HG03045 (cell line): ENCODE data around the gene DCAF7.

ENCODE experiments used
- ATAC-seq: cut with Tn5 transposase; IDR thresholded peaks from one replicate; pipeline ENCODE4 v1.9.1; 2021; ENCODE audit warnings: mild to moderate bottlenecking, moderate library complexity; ENCODE audit not compliant: unreplicated experiment

Gene DCAF7

DNA sequence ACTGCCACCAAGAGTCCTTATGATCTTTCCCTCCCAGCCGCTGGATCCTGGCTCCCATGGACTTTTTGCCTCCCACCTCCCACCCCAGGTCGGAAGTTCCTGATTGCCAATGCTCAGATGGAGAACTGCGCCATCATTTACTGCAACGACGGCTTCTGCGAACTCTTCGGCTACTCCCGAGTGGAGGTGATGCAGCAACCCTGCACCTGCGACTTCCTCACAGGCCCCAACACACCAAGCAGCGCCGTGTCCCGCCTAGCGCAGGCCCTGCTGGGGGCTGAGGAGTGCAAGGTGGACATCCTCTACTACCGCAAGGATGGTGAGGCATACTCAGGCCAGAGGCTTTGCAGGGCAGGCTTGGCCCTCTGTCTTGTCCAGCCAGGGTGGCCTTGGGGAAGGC is 26.2 kb upstream of the DCAF7 start:
- ATAC-seq: no peak

GRCh38 chr17:63525190-63525946 is 24.9 kb upstream of the DCAF7 start:
- no peak for ATAC-seq

DNA sequence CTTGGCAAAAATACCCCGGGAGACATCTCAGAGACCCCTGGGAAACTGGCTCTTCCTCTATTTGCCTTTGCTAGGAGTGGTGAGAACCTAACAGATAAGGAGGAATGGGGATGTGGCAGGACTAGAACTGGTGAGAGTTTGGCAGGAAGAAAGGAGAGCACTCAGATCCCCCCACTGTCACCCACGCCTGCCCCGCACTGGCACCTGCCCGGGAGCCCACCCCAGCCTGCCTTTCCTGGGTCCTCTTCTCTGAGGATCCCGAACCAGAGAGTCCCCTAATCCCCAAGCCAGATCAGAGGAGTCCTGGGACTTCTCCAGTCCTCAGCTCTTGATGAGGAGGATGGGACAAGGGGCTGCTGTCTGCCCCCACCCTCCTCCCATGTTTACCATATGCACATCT is 23.4 kb upstream of the DCAF7 start:
- no peak for ATAC-seq

DNA sequence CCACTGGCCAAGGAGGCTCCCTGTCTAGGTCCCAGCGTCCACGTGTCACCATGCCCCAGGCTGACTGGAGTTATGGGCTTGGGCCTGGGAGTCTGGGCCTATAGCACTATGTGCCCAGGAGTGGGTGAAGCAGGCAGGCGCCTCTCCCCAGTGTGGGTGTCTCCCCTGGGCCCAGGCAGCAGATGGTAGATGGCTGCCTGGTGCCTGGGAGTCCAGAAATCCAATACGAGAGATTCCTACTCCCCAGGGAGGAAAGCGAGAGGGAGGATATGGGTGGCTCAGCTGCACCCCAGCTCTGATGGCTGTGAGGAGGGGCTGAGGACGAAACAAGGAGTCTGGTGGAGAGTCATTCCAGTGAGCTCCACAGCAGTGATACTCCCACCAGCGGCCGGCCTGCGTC is 22.1 kb upstream of the DCAF7 start:
- no peak for ATAC-seq

DNA sequence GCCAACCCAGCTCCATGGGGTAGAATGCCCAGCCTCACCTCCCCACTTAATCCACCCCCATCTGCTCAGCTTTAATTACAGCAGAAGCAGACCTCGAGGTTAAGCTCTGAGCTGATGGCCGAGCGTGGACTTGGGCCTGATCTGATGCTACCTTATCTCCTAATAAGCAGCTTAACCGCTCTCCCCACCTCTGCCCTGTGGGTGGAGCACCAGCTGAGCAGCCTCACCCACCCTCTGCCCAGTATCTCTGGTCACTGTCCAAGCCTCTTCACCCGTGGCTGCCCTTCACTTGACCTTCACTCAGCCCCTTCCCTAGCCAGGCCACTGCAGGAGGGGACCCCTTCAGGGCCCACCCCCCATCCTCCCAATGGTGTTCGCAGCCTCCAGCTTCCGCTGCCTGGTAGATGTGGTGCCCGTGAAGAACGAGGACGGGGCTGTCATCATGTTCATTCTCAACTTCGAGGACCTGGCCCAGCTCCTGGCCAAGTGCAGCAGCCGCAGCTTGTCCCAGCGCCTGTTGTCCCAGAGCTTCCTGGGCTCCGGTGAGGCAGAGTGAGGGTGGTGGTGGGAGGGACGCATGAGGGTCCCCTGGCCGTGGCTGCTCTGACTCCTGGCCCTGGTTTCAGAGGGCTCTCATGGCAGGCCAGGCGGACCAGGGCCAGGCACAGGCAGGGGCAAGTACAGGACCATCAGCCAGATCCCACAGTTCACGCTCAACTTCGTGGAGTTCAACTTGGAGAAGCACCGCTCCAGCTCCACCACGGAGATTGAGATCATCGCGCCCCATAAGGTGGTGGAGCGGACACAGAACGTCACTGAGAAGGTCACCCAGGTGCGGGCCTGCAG is 20.3 kb upstream of the DCAF7 start:
- ATAC-seq: no peak

DNA sequence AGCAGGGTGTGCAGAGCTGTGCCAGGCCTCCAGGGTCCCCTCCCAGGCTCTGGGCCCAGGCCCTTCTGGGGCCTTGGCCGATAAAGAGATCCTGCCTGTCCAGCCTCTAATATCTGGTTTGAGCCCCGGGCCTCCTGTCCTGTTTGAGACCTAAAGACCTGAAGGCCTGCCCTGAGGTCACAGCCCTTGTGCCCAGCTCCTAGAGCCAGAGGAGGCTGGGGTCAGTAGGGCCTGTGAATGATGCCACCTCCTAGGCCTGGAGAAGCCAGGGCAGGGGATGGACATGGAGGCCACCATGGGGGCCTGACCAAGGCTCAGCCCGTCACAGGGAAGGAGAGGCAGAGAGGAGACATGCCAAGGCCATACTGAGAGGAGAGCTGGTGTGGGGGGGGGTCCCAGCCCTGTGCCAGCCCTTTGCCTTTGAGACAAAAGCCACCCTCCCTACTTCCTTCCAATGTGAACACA is 19.7 kb upstream of the DCAF7 start:
- no peak for ATAC-seq

DNA sequence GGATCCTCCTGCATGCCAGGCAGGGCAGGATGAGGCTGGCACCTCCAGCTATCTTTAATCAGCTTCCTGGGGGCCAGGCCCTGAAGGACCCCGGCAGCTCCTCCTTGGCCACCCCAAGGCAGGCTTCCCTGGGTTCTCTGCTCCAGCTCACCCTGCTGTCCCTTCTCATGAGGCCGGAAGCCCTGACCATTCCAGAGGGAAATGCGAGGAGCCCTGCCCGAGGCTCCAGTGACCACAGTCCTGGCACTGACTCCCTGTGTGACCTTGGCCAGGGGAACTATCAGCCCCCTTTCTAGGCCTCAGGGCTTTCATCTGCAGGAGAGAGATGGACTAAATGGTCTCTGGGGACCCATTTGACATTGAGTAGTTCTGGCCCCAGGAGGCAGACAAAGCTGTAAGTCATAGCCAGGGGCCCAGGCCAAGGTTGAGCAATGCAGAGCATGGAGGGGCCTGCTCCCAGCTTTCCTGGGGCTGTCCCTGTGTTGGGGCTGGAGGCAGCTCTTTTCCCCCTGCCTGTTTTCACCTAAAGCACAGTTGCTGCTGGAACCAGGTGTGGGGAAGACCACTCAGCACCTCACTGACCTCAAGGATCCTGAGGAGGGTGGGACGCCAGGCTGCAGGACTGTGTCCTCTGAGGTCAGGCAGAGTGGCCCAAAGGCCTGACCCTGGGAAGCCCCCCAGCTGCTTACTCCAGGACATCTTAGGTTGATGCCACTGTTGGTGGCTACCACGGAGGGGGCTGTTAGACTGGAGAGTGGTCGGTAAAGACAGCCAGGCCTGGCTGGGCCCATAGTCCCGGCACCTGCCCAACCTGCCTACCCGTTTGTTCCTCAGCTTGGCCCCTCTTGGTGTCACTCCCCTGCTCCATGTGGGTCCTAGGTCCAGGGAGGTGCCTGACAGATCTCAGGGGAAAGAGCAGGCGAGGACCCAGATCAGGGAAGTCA is 19.0 kb upstream of the DCAF7 start:
- no peak for ATAC-seq

GRCh38 chr17:63533433-63534077 is 16.7 kb upstream of the DCAF7 start:
- no peak for ATAC-seq

GRCh38 chr17:63534078-63534570 is 16.2 kb upstream of the DCAF7 start:
- no peak for ATAC-seq

GRCh38 chr17:63534816-63535455 is 15.3 kb upstream of the DCAF7 start:
- ATAC-seq: no peak

DNA sequence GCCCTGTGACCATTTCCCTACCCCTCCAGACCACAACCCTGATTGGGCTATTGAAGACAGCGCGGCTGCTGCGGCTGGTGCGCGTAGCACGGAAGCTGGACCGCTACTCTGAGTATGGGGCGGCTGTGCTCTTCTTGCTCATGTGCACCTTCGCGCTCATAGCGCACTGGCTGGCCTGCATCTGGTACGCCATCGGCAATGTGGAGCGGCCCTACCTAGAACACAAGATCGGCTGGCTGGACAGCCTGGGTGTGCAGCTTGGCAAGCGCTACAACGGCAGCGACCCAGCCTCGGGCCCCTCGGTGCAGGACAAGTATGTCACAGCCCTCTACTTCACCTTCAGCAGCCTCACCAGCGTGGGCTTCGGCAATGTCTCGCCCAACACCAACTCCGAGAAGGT is 14.6 kb upstream of the DCAF7 start:
- no peak for ATAC-seq

- no peak for ATAC-seq
Measured at GRCh38 chr17:63537001-63537400, 13.3 kb upstream of the DCAF7 start.

DNA sequence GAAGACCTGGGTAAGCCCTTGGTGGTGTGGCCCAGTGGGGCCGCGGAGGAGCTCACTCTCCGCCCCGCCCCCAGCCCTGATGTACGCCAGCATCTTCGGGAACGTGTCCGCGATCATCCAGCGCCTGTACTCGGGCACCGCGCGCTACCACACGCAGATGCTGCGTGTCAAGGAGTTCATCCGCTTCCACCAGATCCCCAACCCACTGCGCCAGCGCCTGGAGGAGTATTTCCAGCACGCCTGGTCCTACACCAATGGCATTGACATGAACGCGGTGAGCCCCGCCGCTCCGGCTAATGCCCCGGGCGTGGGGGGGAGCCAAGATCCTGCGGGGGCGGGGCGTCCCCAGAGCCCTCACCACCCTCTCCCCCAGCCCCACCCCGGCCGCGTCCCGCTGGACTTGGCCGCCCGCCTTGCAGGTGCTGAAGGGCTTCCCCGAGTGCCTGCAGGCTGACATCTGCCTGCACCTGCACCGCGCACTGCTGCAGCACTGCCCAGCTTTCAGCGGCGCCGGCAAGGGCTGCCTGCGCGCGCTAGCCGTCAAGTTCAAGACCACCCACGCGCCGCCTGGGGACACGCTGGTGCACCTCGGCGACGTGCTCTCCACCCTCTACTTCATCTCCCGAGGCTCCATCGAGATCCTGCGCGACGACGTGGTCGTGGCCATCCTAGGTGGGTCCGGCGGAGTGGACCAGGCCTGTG is 12.1 kb upstream of the DCAF7 start:
- ATAC-seq: no peak

DNA sequence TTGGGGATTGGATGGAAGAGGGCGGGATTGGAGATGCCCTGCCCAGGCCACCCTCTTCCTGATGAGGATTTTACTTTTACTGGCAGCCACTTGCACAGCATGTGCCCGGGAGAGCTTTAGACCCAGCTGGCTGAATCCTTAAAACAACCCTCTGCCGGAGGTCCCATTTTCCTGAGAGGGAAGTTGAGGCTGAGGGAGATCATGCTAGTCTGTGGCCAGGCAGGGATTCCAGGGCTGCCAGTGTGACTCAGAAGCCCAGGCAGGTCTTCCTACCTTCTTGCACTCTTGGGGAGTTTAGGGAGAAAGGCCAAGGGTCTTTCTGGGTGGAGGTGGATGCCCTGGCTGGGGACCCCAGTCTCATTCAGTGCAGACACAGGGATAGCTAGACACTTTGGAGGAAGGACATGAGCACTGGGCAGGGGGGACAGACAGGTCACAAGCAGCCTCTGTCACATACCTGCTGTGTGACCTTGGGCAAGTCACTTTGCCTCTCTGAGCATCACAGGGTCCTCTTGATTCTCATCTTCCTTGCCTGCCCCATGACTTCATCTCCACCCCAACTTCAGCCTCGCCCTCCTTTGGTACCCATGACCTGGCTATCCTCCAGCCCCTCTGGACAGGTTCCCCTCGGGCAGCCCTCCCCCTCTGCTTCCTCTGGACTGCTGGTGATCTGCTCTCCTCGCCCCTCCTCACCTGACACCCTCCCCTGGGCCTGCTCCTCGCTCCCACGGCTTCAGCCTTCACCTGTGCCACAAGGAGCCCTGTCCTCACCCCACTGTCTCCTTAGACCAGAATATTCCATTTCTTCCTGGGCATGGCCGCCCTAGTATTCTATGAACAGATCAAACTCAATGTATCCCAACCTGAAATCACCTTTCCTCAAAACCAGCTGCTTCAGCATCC is 11.3 kb upstream of the DCAF7 start:
- ATAC-seq: no peak

DNA sequence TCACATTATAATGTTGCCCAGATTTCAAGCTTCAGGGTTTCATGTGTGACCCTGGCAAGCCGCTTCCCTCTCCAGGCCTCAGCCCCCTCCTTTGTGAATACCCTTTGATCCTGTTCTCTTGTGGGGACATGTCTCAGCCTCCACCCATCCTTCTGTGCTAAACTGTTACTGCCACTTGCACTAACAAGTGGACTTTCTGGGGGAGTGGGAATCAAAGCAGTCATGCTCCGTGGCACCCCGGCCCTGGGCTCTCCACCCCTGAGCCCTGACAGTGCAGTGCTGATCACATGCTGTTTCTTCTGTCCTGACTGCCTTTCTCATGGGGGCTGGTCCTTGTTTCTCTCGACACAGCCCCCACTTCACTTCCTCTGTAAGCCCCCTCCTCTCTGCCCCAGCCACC is 9.7 kb upstream of the DCAF7 start:
- ATAC-seq: no peak

GRCh38 chr17:63542218-63542545 is 8.1 kb upstream of the DCAF7 start:
- ATAC-seq: no peak

DNA sequence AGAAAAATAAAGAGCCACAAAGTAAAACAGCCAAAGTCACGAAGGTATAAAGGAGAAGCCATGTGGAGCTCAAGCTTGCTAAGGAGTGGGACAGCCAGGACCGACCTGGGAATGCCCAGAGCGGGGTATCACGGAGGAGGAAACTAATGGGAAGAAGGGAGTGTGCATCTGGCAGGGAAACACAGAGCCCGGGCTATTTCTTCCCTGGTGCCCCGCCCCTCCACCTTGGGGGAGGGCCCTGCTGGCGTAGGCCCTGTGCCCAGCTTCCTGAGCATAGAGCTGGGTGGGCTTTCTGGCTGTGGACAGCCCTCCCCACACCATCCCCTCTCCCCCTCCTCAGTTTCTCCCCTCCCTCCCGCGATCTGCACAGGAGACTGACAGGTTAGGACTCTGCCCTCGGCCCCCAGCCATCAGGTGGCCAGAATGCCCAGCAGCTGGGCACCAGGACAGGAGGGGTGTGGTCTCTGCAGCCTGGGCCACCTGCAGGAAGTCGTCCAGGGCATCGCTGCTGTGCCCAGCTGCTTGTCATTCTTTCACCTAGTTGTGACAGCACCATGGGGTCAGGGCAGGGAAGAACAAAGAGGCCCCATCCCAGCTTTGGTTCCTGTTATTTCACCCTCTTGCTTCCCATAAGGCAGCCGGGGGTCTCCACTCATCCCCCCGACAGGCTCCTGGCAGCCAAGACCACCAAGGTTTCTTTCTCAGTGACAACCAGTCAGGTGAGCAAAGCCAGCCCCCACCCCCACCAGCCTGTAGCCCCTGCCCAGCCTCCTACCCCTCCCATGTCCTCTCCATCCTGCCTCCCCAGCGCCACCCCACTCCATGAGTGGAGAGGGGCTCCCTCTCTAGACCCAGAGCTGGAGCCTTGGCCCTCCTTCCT is 7.1 kb upstream of the DCAF7 start:
- ATAC-seq: no peak
